HCT116 (cell line): ENCODE measurements around the gene SCT. TPM values are rescaled to one million over a fixed set of nuclear protein-coding genes. Genes with fewer than 3 reads are reported as not detected.

Experiments used
- ATAC-seq: fragments of 200-7000 bp; cut with Tn5 transposase; 2 replicates; pipeline ENCODE4 v1.9.1; 2020; ENCODE audit warnings: mild to moderate bottlenecking, moderate library complexity
- BruUV-seq: library from RNA; stranded (reverse); fragments of 400-500 nt; replicated peaks from 2 replicates; lab custom pipeline; 2021; lab: Mats Ljungman, UMichigan
- CTCF ChIA-PET: fragments of 300-600 bp; sonication (Branson Sonifier 250); formaldehyde crosslinking; loops from one replicate; lab custom pipeline; 2021; ENCODE audit warnings: antibody characterized with exemption; lab: Charles Lee
- POLR2A ChIA-PET: fragments of 300-600, 350-600 bp; sonication (Branson Sonifier 250); formaldehyde crosslinking; loops from one replicate; lab custom pipeline; 2021; ENCODE audit warnings: antibody characterized with exemption; lab: Charles Lee
- RAD21 ChIA-PET, 2 experiments: fragments of 300-600 bp; sonication (Branson Sonifier 250); formaldehyde crosslinking; loops; one replicate each; lab custom pipeline; 2023; ENCODE audit warnings: low total read pairs in 2 of 2; ENCODE audit not compliant: uncharacterized antibody in 2 of 2, unreplicated experiment in 2 of 2, low non-redundant PET in 1 of 2; lab: Charles Lee
- DNase-seq: peaks from one replicate; pipeline ENCODE4 v3.0.0-alpha.2; 2010; ENCODE audit warnings: low read depth, low spot score
- H2AFZ ChIP-seq: fragments of 200-600 bp; shearing (Covaris generic), sonication (generic); 2 replicates; pipeline ENCODE4 v1.6.1; 2017; ENCODE audit warnings: low read depth, mixed run types, mixed read lengths, antibody characterized with exemption, low read length; ENCODE audit not compliant: poor library complexity, severe bottlenecking
- H3K27ac ChIP-seq: 2 replicates; pipeline ENCODE4 v1.5.1; 2012; ENCODE audit warnings: low read depth, low read length
- H3K27me3 ChIP-seq: fragments of 200-600 bp; sonication (generic); 2 replicates; pipeline ENCODE4 v1.6.1; 2016; ENCODE audit warnings: mixed run types, low read length, mixed read lengths; ENCODE audit not compliant: insufficient read depth
- H3K36me3 ChIP-seq, 2 experiments: fragments of 200-500 bp in 1 of 2; fragments of 200-600 bp in 1 of 2; sonication (Bioruptor generic) in 1 of 2; sonication (generic) in 1 of 2; 2 replicates each; pipeline versions ENCODE4 v1.5.1 to v1.6.1; 2014 to 2016; ENCODE audit warnings: low read length in 2 of 2, inconsistent platforms in 1 of 2, mixed read lengths in 1 of 2, mixed run types in 1 of 2; ENCODE audit not compliant: insufficient read depth in 2 of 2, control insufficient read depth in 1 of 2
- H3K4me1 ChIP-seq, 2 experiments: fragments of 200-600 bp in 1 of 2; sonication (generic) in 1 of 2; 2 replicates each; pipeline versions ENCODE4 v1.5.1 to v1.6.1; 2012 to 2017; ENCODE audit warnings: low read length in 2 of 2, inconsistent platforms in 1 of 2, mild to moderate bottlenecking in 1 of 2, mixed read lengths in 1 of 2, mixed run types in 1 of 2, moderate library complexity in 1 of 2; ENCODE audit not compliant: insufficient read depth in 2 of 2, control insufficient read depth in 1 of 2
- H3K4me2 ChIP-seq: fragments of 200-600 bp; sonication (generic); 2 replicates; pipeline ENCODE4 v1.6.1; 2017; ENCODE audit warnings: mixed run types, low read length, mixed read lengths
- H3K4me3 ChIP-seq, 2 experiments: fragments of 200-600 bp in 1 of 2; sonication (generic) in 1 of 2; replicated peaks in 1 of 2; 2 replicates each; pipeline ENCODE4 v1.5.1; 2011 to 2016; ENCODE audit warnings: low read length in 2 of 2, control low read depth in 1 of 2, low read depth in 1 of 2, mild to moderate bottlenecking in 1 of 2, mixed read lengths in 1 of 2, mixed run types in 1 of 2
- H3K79me2 ChIP-seq: fragments of 200-600 bp; sonication (generic); 2 replicates; pipeline ENCODE4 v1.6.1; 2017; ENCODE audit warnings: mild to moderate bottlenecking, mixed run types, low read length, moderate library complexity, mixed read lengths; ENCODE audit not compliant: insufficient read depth
- H3K9ac ChIP-seq: fragments of 200-600 bp; sonication (generic); 2 replicates; pipeline ENCODE4 v1.6.1; 2016; ENCODE audit warnings: low read length, mixed read lengths
- H3K9me2 ChIP-seq: fragments of 200-600 bp; sonication (generic), shearing (Covaris generic); 2 replicates; pipeline ENCODE4 v1.6.1; 2017; ENCODE audit warnings: mixed run types, mild to moderate bottlenecking, moderate library complexity; ENCODE audit not compliant: insufficient read depth
- H3K9me3 ChIP-seq, 2 experiments: fragments of 200-500 bp in 1 of 2; fragments of 200-600 bp in 1 of 2; sonication (Bioruptor generic) in 1 of 2; sonication (generic) in 1 of 2; 2 replicates each; pipeline ENCODE4 v1.6.1; 2014 to 2017; ENCODE audit warnings: low read length in 2 of 2, mixed read lengths in 2 of 2, inconsistent platforms in 1 of 2, low read depth in 1 of 2, mild to moderate bottlenecking in 1 of 2, mixed run types in 1 of 2, moderate library complexity in 1 of 2; ENCODE audit not compliant: control insufficient read depth in 1 of 2, insufficient read depth in 1 of 2
- H4K20me1 ChIP-seq: fragments of 200-600 bp; sonication (generic), shearing (Covaris generic); 2 replicates; pipeline ENCODE4 v1.6.1; 2017; ENCODE audit warnings: mixed run types, mild to moderate bottlenecking, moderate library complexity; ENCODE audit not compliant: insufficient read depth
- CTCF ChIP-seq, 3 experiments: fragments of 200-600 bp in 1 of 3; sonication (generic) in 1 of 3; IDR thresholded peaks in 2 of 3; conservative IDR thresholded peaks in 1 of 3; 2 replicates each; pipeline ENCODE4 v1.5.1; 2012 to 2017; ENCODE audit warnings: low read depth in 2 of 3, low read length in 2 of 3, antibody characterized with exemption in 1 of 3, borderline replicate concordance in 1 of 3, control low read depth in 1 of 3, mild to moderate bottlenecking in 1 of 3, mixed read lengths in 1 of 3, mixed run types in 1 of 3, moderate library complexity in 1 of 3; ENCODE audit not compliant: insufficient read depth in 1 of 3
- SP1 ChIP-seq: IDR thresholded peaks from 2 replicates; pipeline ENCODE4 v1.6.1; 2012; ENCODE audit warnings: low read depth
- SRF ChIP-seq: IDR thresholded peaks from 2 replicates; pipeline ENCODE4 v1.6.1; 2012; ENCODE audit warnings: low read depth
- YY1 ChIP-seq: IDR thresholded peaks from 2 replicates; pipeline ENCODE4 v1.6.1; 2011; ENCODE audit warnings: low read length, low read depth, moderate library complexity, mild to moderate bottlenecking; ENCODE audit not compliant: insufficient replicate concordance; ENCODE audit errors: extremely low read depth
- ZNF274 ChIP-seq: fragments of 200-500 bp; sonication (Bioruptor generic); IDR thresholded peaks from 2 replicates; pipeline ENCODE4 v1.6.1; 2014; ENCODE audit warnings: mild to moderate bottlenecking, low read depth, low read length, inconsistent platforms
- intact Hi-C: fragments of 100-400 bp; cut with micrococcal nuclease; formaldehyde crosslinking; loops from 2 replicates; pipeline ENCODE4 v1.10.0; 2022
- total RNA-seq: library from RNA; stranded (reverse); gene quantifications from one replicate; pipeline ENCODE4 v1.2.1, GENCODE V29; 2021; ENCODE audit not compliant: unreplicated experiment

The SCT gene
- total RNA-seq, 1 experiment from 2014 or later, result not detected

GRCh38 chr11:615504-616319, 11.3 kb downstream of the SCT start, which contains the start of gene IRF7 (continued):
- TF ChIP-seq CTCF (IDR thresholded peaks at IDR 0.05 in 2 of 3, conservative IDR thresholded peaks at IDR 0.05 in 1 of 3; ENCODE audit: borderline replicate concordance in 1 of 3, insufficient read depth in 1 of 3, low read depth in 2 of 3, low read length in 2 of 3), result no peak

GRCh38 chr11:614623-615503, 12.1 kb downstream of the SCT start:
- Histone ChIP-seq H3K9me3 (no peaks in the 10 kb centered on the region), H3K9ac (peak overlapping the region; percentile 74), H3K4me2 (peak overlapping the region; percentile 95), H3K4me3 (peak overlapping the region; percentile 62 to 68), H3K9me2 (no peaks in the 10 kb centered on the region), H3K36me3 (peaks cover 18 to 26% of the 10 kb centered on the region in 2 experiments; a peak in 3 of 4 replicates)
- intact Hi-C loops, result no loop called here
- POLR2A ChIA-PET, result interaction anchor here (1.7 kb wide), 1 partner anchor 39 kb away, joined by 4 read pairs; the partner anchor contains the start of gene PHRF1
- no TSS peak for BruUV-seq
- CTCF ChIA-PET, result no interaction called here
- no peak for ATAC-seq
- RAD21 ChIA-PET, result no interaction called here
- TF ChIP-seq CTCF (IDR thresholded peaks at IDR 0.05 in 2 of 3, conservative IDR thresholded peaks at IDR 0.05 in 1 of 3; ENCODE audit: borderline replicate concordance in 1 of 3, insufficient read depth in 1 of 3, low read depth in 2 of 3, low read length in 2 of 3), result no peak
- no peak for TF ChIP-seq SRF
- no peak for TF ChIP-seq ZNF274
- TF ChIP-seq YY1, result no peak
- TF ChIP-seq SP1, result no peak
- TF ChIP-seq, all 23 proteins: peak for 0
- H4K20me1 ChIP-seq, result peaks cover 13% of the 10 kb centered on the region; the same call in 1 of the 2 replicates
- no peak overlapping the region for H2AFZ ChIP-seq
- DNase-seq, result no peak
- peak overlapping the region; percentile 69 for H3K27ac ChIP-seq
- peaks cover 8 to 42% of the 10 kb centered on the region in 2 experiments for H3K4me1 ChIP-seq
- H3K79me2 ChIP-seq, result peaks cover 27% of the 10 kb centered on the region; the same call in 1 of the 2 replicates
- no peaks in the 10 kb centered on the region for H3K27me3 ChIP-seq
